Dendritic cell treated with granulocyte-macrophage colony-stimulating factor and Interleukin-4, amounts not matched to agents 40 ng/mL and 50 ng/mL, for 4 days (primary cell): Measurements from ENCODE around the gene ARID3A.
"Not testable (repeated sequence)": the region's sequence is repeated elsewhere in the genome, so short reads cannot be mapped to it uniquely, and the experiment has no call there.

ENCODE experiments used
- H3K27ac Mint-ChIP-seq: one replicate; pipeline ENCODE4 v1.8.0; 2022; ENCODE audit warnings: mild to moderate bottlenecking, mixed read lengths
- H3K27me3 Mint-ChIP-seq: one replicate; pipeline ENCODE4 v1.8.0; 2022; ENCODE audit warnings: mild to moderate bottlenecking, mixed read lengths
- H3K36me3 Mint-ChIP-seq: one replicate; pipeline ENCODE4 v1.8.0; 2022; ENCODE audit warnings: low read depth, mixed read lengths
- H3K4me1 Mint-ChIP-seq: one replicate; pipeline ENCODE4 v1.8.0; 2022; ENCODE audit warnings: low read depth, mixed read lengths
- H3K4me3 Mint-ChIP-seq: one replicate; pipeline ENCODE4 v1.8.0; 2022; ENCODE audit warnings: mild to moderate bottlenecking, moderate library complexity, mixed read lengths
- H3K9me3 Mint-ChIP-seq: one replicate; pipeline ENCODE4 v1.8.0; 2022; ENCODE audit warnings: mixed read lengths
- intact Hi-C: fragments of 100-400 bp; cut with micrococcal nuclease; formaldehyde crosslinking; loops from one replicate; pipeline ENCODE4 v1.15.0; 2022

The ARID3A gene

GRCh38 chr19:1019616-1019961 lies 93.8 kb downstream of the ARID3A start:
- Mint-ChIP-seq H3K4me1 (peaks cover 65% of the 10 kb centered on the region), H3K27ac (peak overlapping the region; percentile 96), H3K9me3 (no peaks in the 10 kb centered on the region), H3K4me3 (peak overlapping the region; percentile 97), H3K27me3 (no peaks in the 10 kb centered on the region), H3K36me3 (peaks cover 62% of the 10 kb centered on the region)
- intact Hi-C loops: no loop called here

- no peaks in the 10 kb centered on the region for H3K9me3 Mint-ChIP-seq
- H3K36me3 Mint-ChIP-seq: peaks cover 55% of the 10 kb centered on the region
- no peaks in the 10 kb centered on the region for H3K27me3 Mint-ChIP-seq
- peak overlapping the region; percentile 96 for H3K27ac Mint-ChIP-seq
- intact Hi-C loops: loop anchor here (5.0 kb wide), 1 partner anchor 47 kb away; the partner anchor contains the start of gene ARHGAP45
- H3K4me1 Mint-ChIP-seq: peaks cover 62% of the 10 kb centered on the region
- H3K4me3 Mint-ChIP-seq: peak overlapping the region; percentile 97
Measured at GRCh38 chr19:1019980-1020867, 94.4 kb downstream of the ARID3A start.

- intact Hi-C loops: loop anchor here (5.0 kb wide), 1 partner anchor 46 kb away; the partner anchor contains the start of gene ARHGAP45
- Mint-ChIP-seq H3K9me3 (no peaks in the 10 kb centered on the region), H3K27ac (peak within 1 kb of the TSS; percentile 96), H3K27me3 (no peaks in the 10 kb centered on the region), H3K4me1 (peaks cover 59% of the 10 kb centered on the region), H3K36me3 (peaks cover 48% of the 10 kb centered on the region), H3K4me3 (peak within 1 kb of the TSS; percentile 97)
Measured at GRCh38 chr19:1020868-1021425, 95.1 kb downstream of the ARID3A start, which contains the start of gene TMEM259. Gene TMEM259 (minus strand): TSS chr19:1021123. CDS start chr19:1020996, 127 bp downstream.

GRCh38 chr19:1023883-1024188 lies 98.0 kb downstream of the ARID3A start:
- Mint-ChIP-seq H3K4me1 (peaks cover 40% of the 10 kb centered on the region), H3K36me3 (peaks cover 31% of the 10 kb centered on the region)
- H3K9me3 Mint-ChIP-seq, H3K4me3 Mint-ChIP-seq, H3K27me3 Mint-ChIP-seq, H3K27ac Mint-ChIP-seq: not testable (repeated sequence)
- intact Hi-C loops: loop anchor here (5.0 kb wide), 1 partner anchor 43 kb away; the partner anchor contains the start of gene ARHGAP45

GRCh38 chr19:1025080-1025479 lies 99.2 kb downstream of the ARID3A start:
- Mint-ChIP-seq H3K36me3 (peaks cover 28% of the 10 kb centered on the region), H3K4me1 (peaks cover 37% of the 10 kb centered on the region)
- H3K9me3 Mint-ChIP-seq, H3K27me3 Mint-ChIP-seq, H3K4me3 Mint-ChIP-seq, H3K27ac Mint-ChIP-seq, intact Hi-C loops: not testable (repeated sequence)
